Measurements from ENCODE around the gene SERP2.

The SERP2 gene

DNA sequence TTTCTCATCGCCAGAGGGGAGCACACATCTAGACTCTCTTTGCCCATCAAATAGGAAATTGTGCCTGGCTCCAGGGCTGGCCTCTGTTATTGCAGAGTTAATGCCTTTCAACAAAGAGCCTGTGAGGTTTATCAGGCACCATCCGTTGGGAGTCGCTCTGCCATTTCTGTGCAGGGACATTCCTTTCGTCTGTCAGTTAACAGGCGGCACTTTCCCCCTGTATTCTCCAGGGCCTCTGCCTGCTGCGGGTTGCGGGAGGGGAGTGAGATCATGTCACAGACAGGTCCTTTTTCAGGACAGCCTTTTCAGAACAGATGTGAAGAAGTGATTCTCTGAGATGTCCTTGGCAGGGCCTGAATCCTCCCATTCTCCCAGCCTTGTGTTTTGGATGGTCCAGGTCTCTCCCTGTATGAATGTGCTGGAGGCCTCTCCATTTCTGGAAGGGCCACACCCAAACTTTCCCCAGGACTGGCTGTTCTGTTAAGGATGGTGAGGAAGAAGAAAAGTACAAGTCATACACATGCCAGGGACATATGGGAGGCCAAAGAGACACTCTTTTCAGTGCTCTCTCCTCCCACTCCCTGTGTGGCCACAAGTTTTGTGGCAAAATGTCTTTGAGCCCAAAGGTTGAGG is 14.9 kb downstream of the SERP2 start:
- no peak for DNase-seq (ENCODE audit: low read depth)

DNA sequence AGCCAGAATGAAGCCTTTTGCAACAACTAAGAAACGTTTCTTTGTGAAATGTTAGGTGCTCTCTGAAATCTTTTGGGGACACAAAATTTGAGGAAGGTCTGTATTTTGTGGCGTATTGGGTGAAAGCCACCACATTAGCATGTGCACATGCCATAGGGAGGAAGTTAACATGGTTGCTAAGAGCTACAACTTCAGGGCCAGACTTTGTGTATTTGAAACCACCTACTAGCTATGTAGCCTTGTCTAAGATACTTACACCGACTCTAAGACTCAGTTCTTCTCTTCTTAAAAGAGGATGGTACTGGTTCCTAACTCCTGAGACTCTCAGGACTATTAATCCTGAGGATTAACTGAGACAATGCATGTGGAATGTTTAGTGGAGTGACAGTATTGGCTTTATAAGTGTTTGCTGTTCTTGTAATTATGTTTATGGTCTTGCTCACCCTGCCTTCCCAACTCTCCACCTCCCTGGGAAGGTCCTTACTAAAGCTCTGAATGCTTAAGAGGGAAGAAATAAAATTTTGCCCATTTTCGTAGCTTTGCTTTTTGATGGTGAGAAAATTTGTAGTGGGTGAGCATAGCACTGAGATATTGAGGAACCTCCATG is 15.5 kb downstream of the SERP2 start:
- no peak for DNase-seq (ENCODE audit: low read depth)

- no peak for DNase-seq (ENCODE audit: low read depth)
Observed at GRCh38 chr13:44389876-44390275, 16.3 kb downstream of the SERP2 start.

GRCh38 chr13:44393391-44393790 is 19.8 kb downstream of the SERP2 start:
- no peak for DNase-seq (ENCODE audit: low read depth)

- DNase-seq (ENCODE audit: low read depth), result no peak
Observed at GRCh38 chr13:44394658-44395057, 21.0 kb downstream of the SERP2 start.

- no peak for DNase-seq (ENCODE audit: low read depth)
Observed at GRCh38 chr13:44395976-44396694, 22.5 kb downstream of the SERP2 start.

GRCh38 chr13:44396701-44397580 is 23.3 kb downstream of the SERP2 start:
- DNase-seq (ENCODE audit: low read depth), result no peak

GRCh38 chr13:44397766-44398223 is 24.2 kb downstream of the SERP2 start:
- no peak for DNase-seq (ENCODE audit: low read depth)

- no peak for DNase-seq (ENCODE audit: low read depth)
Observed at GRCh38 chr13:44398606-44399005, 25.0 kb downstream of the SERP2 start.

- DNase-seq (ENCODE audit: low read depth), result no peak
Observed at GRCh38 chr13:44399074-44399473, 25.4 kb downstream of the SERP2 start.

DNA sequence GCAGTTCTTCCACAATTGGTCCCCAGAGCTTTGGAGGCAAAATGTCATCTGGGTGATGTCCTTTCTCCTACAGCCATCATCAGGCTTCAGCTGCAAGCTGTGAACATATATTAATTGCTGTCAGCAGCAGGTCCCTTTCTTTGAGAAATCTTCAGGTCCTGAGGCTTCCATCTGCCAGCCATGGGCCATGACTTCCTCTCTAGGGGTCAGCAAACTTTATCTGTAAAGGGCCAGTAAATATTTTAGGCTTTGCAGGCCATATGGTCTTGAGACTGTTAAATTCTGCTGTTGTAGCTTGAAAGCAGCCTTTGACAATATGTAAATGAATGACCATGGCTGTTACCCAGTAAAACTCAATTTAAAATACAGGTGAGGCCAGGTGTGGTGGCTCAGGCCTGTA is 27.1 kb downstream of the SERP2 start:
- DNase-seq (ENCODE audit: low read depth), result no peak

DNA sequence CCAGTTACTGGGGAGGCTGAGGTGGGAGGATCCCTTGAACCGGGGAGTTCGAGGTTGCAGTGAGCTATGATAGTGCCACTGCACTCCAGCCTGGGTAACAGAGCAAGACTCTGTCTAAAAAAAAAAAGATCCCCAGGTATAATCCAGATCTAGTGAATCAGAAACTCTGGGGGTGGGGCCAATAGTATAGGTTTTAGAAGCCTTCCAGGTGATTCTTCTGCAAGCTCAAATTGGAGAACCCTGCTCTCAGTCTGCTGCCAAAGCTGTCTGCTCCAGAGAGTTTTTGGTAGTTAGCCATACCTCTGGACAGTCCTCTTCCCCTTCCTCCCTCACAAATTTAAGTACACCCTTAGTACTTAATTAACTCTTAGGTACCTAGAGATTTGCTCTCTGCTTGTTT is 28.0 kb downstream of the SERP2 start:
- DNase-seq (ENCODE audit: low read depth), result no peak

- DNase-seq (ENCODE audit: low read depth), result no peak
Observed at GRCh38 chr13:44402899-44403445, 29.3 kb downstream of the SERP2 start.

- DNase-seq (ENCODE audit: low read depth), result no peak
Observed at GRCh38 chr13:44403461-44404056, 29.9 kb downstream of the SERP2 start.

- DNase-seq (ENCODE audit: low read depth), result no peak
Observed at GRCh38 chr13:44404261-44405132, 30.9 kb downstream of the SERP2 start.

GRCh38 chr13:44406617-44407016 is 33.0 kb downstream of the SERP2 start:
- no peak for DNase-seq (ENCODE audit: low read depth)

- DNase-seq (ENCODE audit: low read depth), result no peak
Observed at GRCh38 chr13:44407379-44407778, 33.8 kb downstream of the SERP2 start.

DNA sequence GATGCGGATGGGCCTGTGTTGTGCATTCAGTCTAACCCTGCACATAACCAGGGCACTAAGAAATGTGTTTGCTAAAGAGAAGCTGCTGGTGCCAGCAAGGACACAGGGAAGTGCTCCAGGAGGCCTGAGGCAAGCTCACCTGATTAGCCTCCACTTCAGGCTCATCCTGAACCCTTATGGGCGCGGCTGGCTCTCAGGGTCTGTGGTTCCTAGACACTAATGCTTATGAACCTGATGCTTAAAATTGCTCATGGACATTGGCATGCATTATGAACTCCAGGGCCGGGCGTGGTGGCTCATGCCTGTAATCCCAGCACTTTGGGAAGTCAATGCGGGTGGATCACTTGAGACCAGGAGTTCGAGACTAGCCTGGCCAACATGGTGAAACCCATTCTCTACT is 34.3 kb downstream of the SERP2 start:
- DNase-seq (ENCODE audit: low read depth), result no peak

DNA sequence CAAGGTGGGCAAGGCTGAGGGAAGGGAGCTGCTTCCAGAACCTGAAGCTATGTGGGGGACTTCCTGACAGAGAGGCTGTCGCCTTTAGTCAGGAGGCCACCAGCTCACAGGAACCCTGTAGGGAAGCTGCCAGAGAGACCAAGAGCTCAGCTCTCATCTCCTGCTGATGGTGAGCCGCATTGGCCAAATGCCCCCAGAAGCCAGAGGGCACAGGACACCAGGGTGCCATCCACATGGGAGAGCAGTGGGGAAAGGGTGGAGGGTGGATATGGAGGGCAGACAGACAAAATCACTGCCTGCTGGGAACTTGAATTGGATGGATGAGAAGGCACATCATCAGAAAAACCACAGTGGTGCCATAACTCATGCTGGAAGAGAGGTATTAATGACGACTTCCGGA is 36.0 kb downstream of the SERP2 start:
- no peak for DNase-seq (ENCODE audit: low read depth)

DNA sequence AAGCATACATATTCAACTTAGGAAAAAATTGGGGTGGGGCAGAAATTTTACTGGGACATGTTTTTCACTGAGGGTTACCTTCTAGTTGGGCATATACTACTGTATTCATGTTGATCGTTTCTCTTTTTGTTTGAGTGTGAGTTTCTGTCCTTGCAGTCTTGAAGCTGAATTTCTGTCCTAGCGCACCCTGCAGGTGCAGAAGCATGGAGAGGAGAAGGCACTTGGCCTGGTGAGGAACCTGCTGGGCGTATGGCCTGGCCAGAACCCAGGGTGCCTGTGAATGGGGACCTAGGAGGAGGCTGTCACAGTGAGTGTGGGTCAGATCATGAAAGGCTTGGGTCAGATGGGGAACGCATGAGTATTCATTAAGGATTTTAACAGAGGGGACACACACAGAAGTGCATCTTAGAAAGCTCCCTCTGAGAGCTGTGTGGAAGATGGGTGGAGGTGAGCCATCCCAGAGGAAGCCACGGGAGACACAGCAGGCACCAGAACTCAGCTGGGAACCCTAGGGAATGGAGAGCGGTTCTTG is 36.8 kb downstream of the SERP2 start:
- DNase-seq (ENCODE audit: low read depth), result no peak

All from T follicular helper cell (primary cell).